Aorta (tissue), 5 donors: ENCODE data around the gene NET1. TPM values are rescaled to one million over a fixed set of nuclear protein-coding genes. Genes with fewer than 3 reads are reported as not detected.
"Not testable (repeated sequence)": the region's sequence is repeated elsewhere in the genome, so short reads cannot be mapped to it uniquely, and the experiment has no call there.

ENCODE experiments used
- ATAC-seq: fragments of 200-7000 bp; cut with Tn5 transposase; one replicate; pipeline ENCODE4 v1.9.1; 2022; ENCODE audit warnings: moderate library complexity; ENCODE audit not compliant: low FRiP score
- DNase-seq, 2 donors: peaks; one replicate each; pipeline ENCODE4 v3.0.0-alpha.2; 2020
- H3K27ac ChIP-seq, 2 donors: one replicate each; pipeline ENCODE4 v1.5.1; 2013; ENCODE audit warnings: low read length in 2 of 2, mild to moderate bottlenecking in 2 of 2, moderate library complexity in 2 of 2, control low read depth in 1 of 2, inconsistent platforms in 1 of 2, low read depth in 1 of 2
- H3K27me3 ChIP-seq, 2 donors: one replicate each; pipeline ENCODE4 v1.6.1; 2013; ENCODE audit warnings: control low read depth in 1 of 2, low read length in 1 of 2, mild to moderate bottlenecking in 1 of 2, moderate library complexity in 1 of 2; ENCODE audit not compliant: insufficient read depth in 2 of 2, control insufficient read depth in 1 of 2
- H3K36me3 ChIP-seq, 2 donors: one replicate each; pipeline ENCODE4 v1.6.1; 2013; ENCODE audit warnings: control low read depth in 1 of 2, low read length in 1 of 2, mild to moderate bottlenecking in 1 of 2; ENCODE audit not compliant: insufficient read depth in 2 of 2, control insufficient read depth in 1 of 2
- H3K4me1 ChIP-seq, 2 donors: one replicate each; pipeline ENCODE4 v1.6.1; 2013; ENCODE audit warnings: low read length in 2 of 2, control low read depth in 1 of 2, mild to moderate bottlenecking in 1 of 2, moderate library complexity in 1 of 2; ENCODE audit not compliant: insufficient read depth in 2 of 2, control insufficient read depth in 1 of 2
- H3K4me3 ChIP-seq, 2 donors: one replicate each; pipeline ENCODE4 v1.5.1; 2013; ENCODE audit warnings: low read length in 2 of 2, control low read depth in 1 of 2, mild to moderate bottlenecking in 1 of 2
- H3K9me3 ChIP-seq: one replicate; pipeline ENCODE4 v1.6.1; 2013; ENCODE audit warnings: mild to moderate bottlenecking, low read length; ENCODE audit not compliant: control insufficient read depth
- WGBS, 2 donors: extraction: QIAGEN DNeasy Blood & Tissue Kit; methylation state at CpG; one replicate each; pipeline ENCODE4 v1.1.7; 2013; 5-methylcytosine and 5-hydroxymethylcytosine counted together
- intact Hi-C, 2 donors: fragments of 100-400 bp; cut with DNase I; formaldehyde crosslinking; loops; one replicate each; pipeline versions ENCODE4 v1.14.2 to v1.15.0; 2022
- polyA plus RNA-seq, 2 donors: library from polyadenylated mRNA; stranded (reverse); fragments of 200-250 nt; gene quantifications; one replicate each; pipeline ENCODE4 v1.2.3, GENCODE V29; 2013
- total RNA-seq, 2 donors: library from RNA; stranded (reverse); fragmentation: NEBNext Ultra II Directional; extraction: Animal tissue kit (Norgen Biotek cat#: 25700); gene quantifications; one replicate each; pipeline ENCODE4 v1.2.1, GENCODE V29; 2021
- donor health status: healthy with polysubstance abuse.
- donor health status: Bipolar disorder and iron deficiency.
- donor health status: DM: no; HTN: no; CAD: no.
- donor health status: DM: no; HTN: no; CAD: no.
- donor health status: DM: yes; HTN: yes; CAD: no.

NET1 gene
- total and polyA plus RNA-seq, 4 donors: 76.2 to 451 (median 253) TPM

DNA sequence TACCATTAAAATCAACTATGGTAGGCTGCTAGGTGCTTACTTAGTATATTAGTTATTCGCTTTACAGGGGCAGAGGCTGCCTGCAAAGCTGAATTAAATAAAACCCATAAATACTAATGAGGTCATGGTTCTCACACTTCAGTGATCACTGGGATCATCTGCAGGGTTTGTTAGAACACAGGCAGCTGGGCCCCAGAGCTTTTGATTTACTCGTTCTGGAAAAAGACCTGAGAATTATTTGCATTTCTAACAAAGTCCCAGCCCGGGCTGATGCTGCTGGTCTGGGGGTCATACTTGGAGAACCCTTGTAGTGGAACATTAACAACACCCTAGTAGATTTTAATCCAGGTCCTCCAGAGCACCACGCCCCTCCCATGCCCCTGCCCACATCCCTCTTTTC, 39.0 kb upstream of the NET1 start:
- 86 to 89% methylated on average over 4 of the region's 4 CpGs for WGBS, 2 donors
- no peak for ATAC-seq
- intact Hi-C loops: no loop called here
- no peaks in the 10 kb centered on the region for H3K4me1 ChIP-seq
- H3K36me3 ChIP-seq: no peaks in the 10 kb centered on the region
- H3K4me3 ChIP-seq: no peak overlapping the region
- no peak for DNase-seq
- H3K9me3 ChIP-seq: no peaks in the 10 kb centered on the region
- no peaks in the 10 kb centered on the region for H3K27me3 ChIP-seq
- no peak overlapping the region for H3K27ac ChIP-seq

- no peaks in the 10 kb centered on the region for H3K36me3 ChIP-seq
- intact Hi-C loops: no loop called here
- H3K27ac ChIP-seq: no peak overlapping the region
- no peak overlapping the region for H3K4me3 ChIP-seq
- H3K4me1 ChIP-seq: no peaks in the 10 kb centered on the region
- ATAC-seq (no peak), DNase-seq (no peak)
- H3K27me3 ChIP-seq: no peaks in the 10 kb centered on the region
- no peaks in the 10 kb centered on the region for H3K9me3 ChIP-seq
- WGBS, 2 donors: 78 to 82% methylated on average over 15 to 21 of the region's 22 CpGs
Measured at GRCh38 chr10:5373891-5374611, 38.3 kb upstream of the NET1 start.

DNA sequence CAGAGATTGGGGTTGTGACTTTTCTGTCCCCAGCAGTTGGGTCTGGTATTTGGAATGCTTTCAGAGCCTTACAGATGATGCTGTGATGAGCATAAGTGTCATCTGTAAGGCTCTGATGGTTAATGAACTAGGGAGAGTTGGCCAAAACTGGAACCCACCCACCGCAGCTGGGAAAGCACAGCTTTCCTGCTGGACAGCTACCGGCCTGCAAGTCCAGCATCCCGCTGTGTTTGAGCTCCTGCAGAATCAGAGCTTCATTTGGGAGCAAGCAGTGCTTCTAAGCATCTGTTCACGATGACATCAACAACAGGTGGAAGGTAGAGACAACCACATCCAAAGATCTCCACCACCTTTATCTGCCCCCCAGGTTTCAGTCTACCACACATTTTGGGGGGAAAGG, 35.9 kb upstream of the NET1 start:
- intact Hi-C loops: no loop called here

GRCh38 chr10:5379202-5379601, 33.2 kb upstream of the NET1 start:
- intact Hi-C loops, DNase-seq, H3K4me1 ChIP-seq, H3K36me3 ChIP-seq, ATAC-seq, H3K4me3 ChIP-seq, H3K9me3 ChIP-seq, H3K27me3 ChIP-seq, H3K27ac ChIP-seq: not testable (repeated sequence)
- 94 to 97% methylated on average over 5 of the region's 5 CpGs for WGBS, 2 donors

More for the DNA sequence above, 35.9 kb upstream of the NET1 start:
- WGBS, 2 donors: 51 to 53% methylated on average over 4 of the region's 4 CpGs
- H3K27ac ChIP-seq: no peak overlapping the region
- H3K4me3 ChIP-seq: no peak overlapping the region
- no peaks in the 10 kb centered on the region for H3K27me3 ChIP-seq
- H3K4me1 ChIP-seq: no peaks in the 10 kb centered on the region
- H3K9me3 ChIP-seq: no peaks in the 10 kb centered on the region
- no peak for ATAC-seq
- no peaks in the 10 kb centered on the region for H3K36me3 ChIP-seq
- no peak for DNase-seq

DNA sequence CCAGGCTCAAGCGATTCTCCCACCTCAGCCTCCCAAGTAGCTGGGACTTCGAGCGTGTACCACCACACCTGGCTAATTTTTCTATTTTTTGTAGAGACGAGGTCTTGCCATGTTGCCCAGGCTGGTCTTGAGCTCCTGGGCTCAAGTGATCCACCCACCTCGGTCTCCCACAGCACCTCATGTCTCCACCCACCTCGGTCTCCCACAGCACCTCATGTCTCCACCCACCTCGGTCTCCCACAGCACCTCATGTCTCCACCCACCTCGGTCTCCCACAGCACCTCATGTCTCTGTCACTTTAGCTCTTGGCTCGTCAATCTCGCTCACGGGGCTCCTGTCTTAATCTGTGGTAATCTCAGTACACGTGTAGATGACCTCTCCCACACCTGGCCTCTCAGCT, 32.0 kb upstream of the NET1 start:
- not testable (repeated sequence) for H3K4me3 ChIP-seq, DNase-seq, H3K36me3 ChIP-seq, H3K27ac ChIP-seq, H3K4me1 ChIP-seq, ATAC-seq, H3K27me3 ChIP-seq, H3K9me3 ChIP-seq
- intact Hi-C loops: loop anchor here (5.0 to 10.0 kb wide), 4 partner anchors 526 to 566 kb away; partner anchors contain the start of gene AKR1E2 (in 1 of the 2)
- 90 to 91% methylated on average over 12 of the region's 12 CpGs for WGBS, 2 donors

DNA sequence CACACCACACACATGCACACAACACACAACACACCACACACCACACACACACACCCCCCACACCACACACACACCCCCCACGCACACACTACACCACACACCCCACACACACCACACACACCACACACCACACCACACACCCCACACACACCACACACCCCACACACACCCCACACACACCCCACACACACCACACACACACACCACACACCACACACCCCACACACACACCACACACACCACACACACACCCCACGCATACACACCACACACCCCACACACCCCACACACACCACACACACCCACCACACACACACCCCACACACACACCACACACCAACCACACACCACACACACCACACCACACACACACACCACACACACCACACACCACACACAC, 31.2 kb upstream of the NET1 start:
- 93 to 95% methylated on average over 2 of the region's 2 CpGs for WGBS, 2 donors

GRCh38 chr10:5385224-5385623, 27.1 kb upstream of the NET1 start:
- H3K9me3 ChIP-seq: no peaks in the 10 kb centered on the region
- no peak for DNase-seq
- H3K27me3 ChIP-seq: no peaks in the 10 kb centered on the region
- no peak overlapping the region for H3K4me3 ChIP-seq
- no peak for ATAC-seq
- 89 to 94% methylated on average over 2 of the region's 2 CpGs for WGBS, 2 donors
- no peaks in the 10 kb centered on the region for H3K4me1 ChIP-seq
- no peak overlapping the region for H3K27ac ChIP-seq
- no peaks in the 10 kb centered on the region for H3K36me3 ChIP-seq
- intact Hi-C loops: loop anchor here (10.0 kb wide), 3 partner anchors 530 to 570 kb away; no protein-coding TSS in a partner anchor

More for the DNA sequence above, 31.2 kb upstream of the NET1 start:
- H3K27me3 ChIP-seq: no peaks in the 10 kb centered on the region
- intact Hi-C loops: loop anchor here (5.0 to 10.0 kb wide), 4 partner anchors 526 to 566 kb away; partner anchors contain the start of gene AKR1E2 (in 1 of the 2)
- ATAC-seq (no peak), DNase-seq (no peak)
- no peak overlapping the region for H3K4me3 ChIP-seq
- no peaks in the 10 kb centered on the region for H3K9me3 ChIP-seq
- H3K27ac ChIP-seq: no peak overlapping the region
- no peaks in the 10 kb centered on the region for H3K4me1 ChIP-seq
- no peaks in the 10 kb centered on the region for H3K36me3 ChIP-seq

- no peak for ATAC-seq
- no peak overlapping the region for H3K4me3 ChIP-seq
- H3K4me1 ChIP-seq: no peaks in the 10 kb centered on the region
- 88 to 90% methylated on average over 5 of the region's 5 CpGs for WGBS, 2 donors
- no peak overlapping the region for H3K27ac ChIP-seq
- H3K36me3 ChIP-seq: no peaks in the 10 kb centered on the region
- H3K27me3 ChIP-seq: no peaks in the 10 kb centered on the region
- intact Hi-C loops: loop anchor here (10.0 kb wide), 3 partner anchors 532 to 572 kb away; no protein-coding TSS in a partner anchor
- no peak for DNase-seq
- H3K9me3 ChIP-seq: no peaks in the 10 kb centered on the region
Measured at GRCh38 chr10:5387169-5387568, 25.2 kb upstream of the NET1 start.

DNA sequence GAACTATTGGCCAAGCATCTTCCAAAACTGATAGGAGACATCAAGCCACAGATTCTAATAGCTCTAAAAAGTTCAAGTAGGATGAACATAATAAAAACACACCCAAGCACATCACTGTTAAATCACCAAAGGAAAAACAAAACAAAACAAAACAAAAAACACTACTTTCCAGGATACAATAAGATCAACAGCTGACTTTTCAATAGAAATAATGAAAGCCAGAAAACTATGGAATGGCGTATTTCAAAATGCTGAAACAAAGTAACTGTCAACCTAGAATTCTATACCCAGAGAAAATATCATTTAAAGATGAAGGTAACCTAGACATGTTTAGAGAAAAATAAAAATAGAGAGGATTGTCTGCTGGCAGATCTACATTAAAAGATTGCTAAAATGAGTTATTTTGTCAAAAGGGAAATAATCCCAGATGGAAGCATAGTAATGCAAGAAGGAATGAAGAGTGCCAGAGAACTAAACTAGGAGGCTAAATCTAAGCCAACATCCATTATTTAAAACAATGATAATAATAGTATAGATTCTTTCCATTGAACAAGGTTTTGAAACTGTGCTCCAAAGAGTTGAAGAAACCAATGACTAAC, 21.7 kb upstream of the NET1 start:
- DNase-seq (no peak), ATAC-seq (no peak)
- no peaks in the 10 kb centered on the region for H3K36me3 ChIP-seq
- no peak overlapping the region for H3K4me3 ChIP-seq
- intact Hi-C loops: no loop called here
- H3K27ac ChIP-seq: no peak overlapping the region
- 98% methylated on average over 1 of the region's 1 CpG for WGBS, 2 donors
- no peaks in the 10 kb centered on the region for H3K4me1 ChIP-seq
- H3K27me3 ChIP-seq: no peaks in the 10 kb centered on the region
- no peaks in the 10 kb centered on the region for H3K9me3 ChIP-seq
